Globus pallidus (tissue), 1 donor: ENCODE data around the gene HCCS.
"Not testable (repeated sequence)": the region's sequence is repeated elsewhere in the genome, so short reads cannot be mapped to it uniquely, and the experiment has no call there.

Source experiments
- DNase-seq: peaks from one replicate; pipeline ENCODE4 v3.0.0-alpha.2; 2015; ENCODE audit warnings: low spot score

The HCCS gene

GRCh38 chrX:11123087-11123486 is 12.0 kb downstream of the HCCS start:
- not testable (repeated sequence) for DNase-seq

GRCh38 chrX:11124112-11124511 is 13.0 kb downstream of the HCCS start:
- DNase-seq = no peak

GRCh38 chrX:11125060-11125459 is 13.9 kb downstream of the HCCS start:
- DNase-seq = no peak

DNA sequence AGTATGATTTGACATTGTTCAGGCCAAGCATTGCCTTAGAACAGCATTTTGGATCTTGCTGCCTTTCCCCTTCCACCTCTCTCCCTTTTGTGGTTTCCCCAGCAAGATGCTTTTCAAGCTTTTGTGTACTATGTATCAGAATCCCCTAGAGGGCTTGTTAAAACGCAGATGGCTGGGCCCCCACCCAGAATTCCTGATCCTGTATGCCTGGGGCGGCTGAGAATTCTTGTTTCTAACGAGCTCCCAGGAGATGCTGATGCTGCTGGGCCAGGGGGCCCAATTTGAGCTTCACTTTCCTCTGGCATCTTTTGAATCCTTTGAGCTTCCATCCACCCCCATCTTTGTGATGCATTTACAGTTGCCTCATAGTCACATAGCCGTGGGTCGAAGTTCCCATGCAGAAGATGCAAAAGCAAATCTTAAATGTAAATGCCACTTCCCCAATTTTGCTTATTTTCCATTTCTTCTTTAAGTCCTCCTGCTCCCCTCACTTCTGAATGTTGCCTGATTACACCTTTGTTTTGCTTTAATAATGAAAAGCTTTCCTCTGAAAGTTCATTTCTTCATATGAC is 18.5 kb downstream of the HCCS start:
- no peak for DNase-seq

DNA sequence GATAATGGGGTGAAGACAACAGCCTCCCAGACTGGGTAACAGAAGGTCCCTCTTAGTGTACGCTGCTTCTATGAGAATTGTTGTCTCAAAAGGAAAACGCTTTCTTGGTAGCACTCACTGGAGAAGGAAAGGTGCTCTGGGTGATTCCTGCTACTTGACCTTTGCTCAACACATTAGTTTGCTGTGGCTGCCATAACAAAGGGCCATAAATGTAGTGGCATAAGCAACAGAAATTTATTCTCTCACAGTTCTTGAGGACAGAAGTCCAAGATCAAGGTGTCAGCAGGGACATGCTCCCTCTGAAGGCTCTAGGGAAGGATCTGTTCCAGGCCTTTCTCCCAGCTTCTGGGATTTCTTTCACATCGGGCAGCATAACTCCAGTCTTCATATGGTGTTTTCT is 19.0 kb downstream of the HCCS start:
- no peak for DNase-seq

- DNase-seq = no peak
Observed at GRCh38 chrX:11131146-11131545, 20.0 kb downstream of the HCCS start.

DNA sequence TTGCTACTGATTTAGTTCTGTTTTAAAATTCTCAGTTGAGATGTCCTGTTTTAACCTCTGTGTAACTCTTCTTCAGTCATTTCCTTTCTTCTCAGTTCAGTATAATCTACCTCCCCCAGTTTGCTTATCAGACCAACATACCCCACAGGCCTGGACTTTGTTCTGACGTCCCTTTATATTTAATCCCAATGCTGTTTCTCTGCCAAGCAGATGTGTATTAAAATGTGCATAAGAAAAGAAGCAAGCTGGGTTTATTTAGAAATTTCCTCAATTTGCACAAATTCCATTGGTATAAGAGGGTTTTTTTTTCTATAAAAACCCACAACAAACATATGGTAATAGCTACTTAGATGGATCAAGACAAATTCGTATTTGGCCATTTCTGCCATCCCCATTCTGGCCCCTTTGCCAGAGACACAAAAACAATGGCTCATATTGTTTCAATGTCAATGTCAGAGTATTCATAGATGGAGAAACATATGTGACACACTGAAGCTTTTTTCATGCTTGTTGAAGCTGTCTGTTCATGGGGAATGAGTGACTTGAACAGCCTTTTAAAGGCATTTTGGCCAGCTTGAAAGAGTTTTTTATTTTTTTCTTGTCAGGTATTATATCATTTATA is 24.5 kb downstream of the HCCS start:
- peak; percentile 32 for DNase-seq

- DNase-seq = no peak
Observed at GRCh38 chrX:11137543-11138139, 26.5 kb downstream of the HCCS start.

- DNase-seq = no peak
Observed at GRCh38 chrX:11138498-11139390, 27.6 kb downstream of the HCCS start.

DNA sequence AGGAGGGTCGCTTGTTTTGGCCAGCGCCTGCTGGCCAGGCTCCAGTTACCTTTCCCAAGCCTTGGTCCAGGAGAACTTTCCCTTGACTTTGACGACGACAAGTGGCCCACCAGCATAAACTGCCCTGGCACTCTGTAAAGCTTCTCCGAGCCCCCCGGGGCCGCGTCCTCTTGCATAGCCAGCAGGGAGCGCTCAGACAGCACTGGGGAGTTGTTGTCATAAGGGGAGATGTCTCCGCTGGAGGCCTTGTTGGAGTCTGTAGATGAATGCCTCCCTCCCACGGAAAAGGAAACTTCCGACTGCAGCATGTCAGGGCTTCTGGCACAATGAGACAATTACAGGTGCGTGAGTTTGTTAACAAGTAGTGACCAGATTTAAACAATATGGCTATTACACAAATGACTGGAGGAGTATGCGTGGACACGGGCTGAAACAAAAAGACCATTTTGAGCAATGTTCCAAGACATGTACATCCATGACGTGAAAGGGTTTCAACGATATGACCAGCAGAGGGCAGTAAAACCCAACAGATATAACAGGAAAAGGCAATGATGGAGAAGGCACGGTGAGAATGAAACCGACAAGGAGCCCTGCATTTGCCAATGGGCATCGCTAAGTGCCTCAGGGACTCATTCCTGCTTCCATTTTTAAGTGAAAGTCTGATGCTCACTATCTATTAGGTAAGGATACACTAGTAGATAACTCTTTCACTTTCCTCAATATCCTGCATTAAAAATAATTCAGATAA is 33.0 kb downstream of the HCCS start:
- peak; percentile 74 for DNase-seq

- no peak for DNase-seq
Observed at GRCh38 chrX:11146411-11146810, 35.3 kb downstream of the HCCS start.

GRCh38 chrX:11148401-11148800 is 37.3 kb downstream of the HCCS start:
- no peak for DNase-seq

DNA sequence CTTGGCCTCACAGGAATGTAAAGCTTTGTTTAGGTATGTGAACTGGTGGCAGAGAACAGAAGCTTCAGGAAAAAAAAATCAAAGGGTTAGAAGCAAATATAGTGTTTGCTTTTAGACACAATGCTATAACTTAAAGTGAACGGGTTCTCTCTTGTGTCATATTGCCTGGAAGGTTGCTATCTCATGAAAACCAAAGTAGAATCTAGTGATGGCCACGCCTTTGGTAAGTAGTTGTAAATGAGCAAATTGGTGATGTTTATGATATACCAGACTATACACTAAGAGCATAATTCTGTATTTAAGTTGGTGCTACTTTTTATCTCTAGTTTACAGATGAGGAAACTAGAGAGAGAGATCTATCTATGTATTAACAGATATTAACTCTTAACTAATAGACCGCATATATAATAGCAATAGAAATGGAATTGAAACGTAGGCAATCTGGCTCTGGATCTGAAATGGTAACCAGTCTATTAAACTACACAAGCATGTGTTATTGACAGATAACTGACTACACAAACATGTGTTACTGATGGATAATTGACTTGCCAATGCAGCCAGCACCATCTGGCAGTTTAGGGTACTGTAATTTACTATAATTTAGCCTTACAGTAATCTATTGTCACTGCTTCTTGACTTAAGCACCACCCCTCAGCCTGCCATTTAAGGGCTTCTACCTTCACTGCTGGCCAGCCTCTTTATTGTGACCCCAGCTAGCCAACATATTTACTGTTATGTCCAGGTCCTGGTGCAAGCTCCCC is 40.8 kb downstream of the HCCS start:
- no peak for DNase-seq

DNA sequence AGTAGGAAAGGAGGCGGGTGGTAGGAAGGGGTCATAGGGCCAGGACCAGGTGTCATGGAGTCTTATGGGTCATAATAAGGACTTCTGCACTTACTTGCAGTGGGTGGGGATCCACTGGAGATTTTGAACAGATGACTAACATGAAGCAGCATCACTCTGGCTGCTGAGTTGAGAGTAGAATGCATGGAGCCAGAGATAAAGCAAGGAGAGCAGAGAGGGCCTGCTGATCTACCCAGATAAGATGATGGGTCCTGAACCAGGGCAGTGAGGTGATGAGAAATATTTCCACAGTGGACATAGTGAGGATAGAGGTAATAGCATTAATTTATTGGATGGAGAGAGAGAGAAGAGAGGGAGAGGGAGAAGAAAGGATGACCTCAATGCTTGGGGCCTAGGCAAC is 48.0 kb downstream of the HCCS start:
- DNase-seq = no peak

DNA sequence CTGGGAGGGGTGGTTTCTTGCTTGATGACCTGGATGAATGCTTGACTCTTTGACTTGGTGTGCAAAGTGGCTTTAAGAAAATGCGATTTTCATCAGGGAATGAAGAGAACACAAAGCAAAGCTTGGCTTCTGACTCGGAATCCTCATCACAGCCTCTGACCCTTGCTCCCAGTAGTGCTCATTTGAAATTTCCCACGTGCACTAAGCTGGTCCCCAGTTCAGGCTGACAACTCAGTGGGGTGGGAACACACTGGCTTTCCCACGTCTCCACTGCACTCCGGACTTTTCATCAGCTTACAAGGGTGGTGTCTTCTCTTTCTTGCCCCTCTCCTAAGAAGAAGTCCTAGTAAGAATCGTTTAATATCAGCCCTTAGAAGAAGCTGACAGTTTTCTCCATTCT is 53.3 kb downstream of the HCCS start:
- no peak for DNase-seq

DNA sequence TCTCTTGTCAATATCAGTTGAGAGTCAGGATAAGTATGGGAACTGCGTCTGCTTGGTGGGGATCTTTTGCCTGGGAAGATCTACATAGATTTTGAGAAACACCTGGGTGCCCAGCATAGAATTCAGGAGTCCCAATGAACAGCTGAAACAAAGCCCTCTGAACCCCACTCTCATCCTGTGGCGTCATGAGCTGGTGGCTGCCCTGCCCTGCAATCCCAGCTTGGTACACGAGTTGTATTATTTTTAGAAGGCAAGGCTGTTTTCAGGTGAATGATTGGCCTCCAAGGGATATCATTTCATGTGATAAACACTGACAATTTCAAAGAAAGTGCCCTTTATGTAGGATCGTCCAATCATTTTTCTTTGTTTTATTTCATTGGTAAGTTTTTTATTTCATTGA is 60.8 kb downstream of the HCCS start:
- DNase-seq = no peak

- no peak for DNase-seq
Observed at GRCh38 chrX:11172415-11172814, 61.3 kb downstream of the HCCS start.
